GOT3 (cell line): Measurements from ENCODE around the gene DBF4.
"Not testable (repeated sequence)": the region's sequence is repeated elsewhere in the genome, so short reads cannot be mapped to it uniquely, and the experiment has no call there.

Experiments
- DNase-seq: peaks from one replicate; lab custom pipeline; 2025; ENCODE audit warnings: mixed read lengths; lab: John Stamatoyannopoulos, UW

DBF4 gene

DNA sequence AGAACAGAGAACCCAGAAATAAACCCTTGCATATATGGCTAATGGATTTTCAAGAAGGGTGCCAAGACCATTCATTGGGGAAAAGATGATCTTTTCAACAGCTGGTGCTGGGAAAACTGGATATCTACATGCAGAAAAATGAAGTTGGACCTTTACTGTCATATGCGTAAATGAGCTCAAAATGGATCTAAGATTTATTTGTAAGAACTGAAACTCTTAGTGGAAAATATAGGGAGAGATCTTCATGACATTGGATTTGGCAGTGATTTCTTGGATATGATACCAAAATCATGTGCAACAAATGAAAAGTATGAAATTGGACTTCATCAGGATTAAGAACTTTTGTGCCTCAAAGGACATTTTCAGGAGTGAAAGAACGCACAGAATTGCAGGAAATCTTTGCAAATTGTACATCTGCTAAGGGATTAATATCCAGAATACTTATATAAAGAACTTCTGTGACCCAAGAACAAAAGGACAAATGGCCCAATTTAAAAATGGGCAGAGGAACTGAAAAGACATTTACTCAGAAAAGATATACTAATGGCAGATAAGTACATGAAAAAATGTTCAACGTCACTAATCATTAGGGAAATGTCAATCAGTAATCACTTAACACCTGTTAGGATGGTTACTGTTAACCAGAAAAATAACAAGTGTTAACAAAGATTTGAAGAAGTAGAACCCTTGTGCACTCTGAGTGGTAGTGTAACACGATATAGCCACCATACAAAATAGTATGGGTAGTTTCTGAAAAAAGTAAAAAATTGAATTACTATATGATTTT lies 6.1 kb downstream of the DBF4 start:
- no peak for DNase-seq

DNA sequence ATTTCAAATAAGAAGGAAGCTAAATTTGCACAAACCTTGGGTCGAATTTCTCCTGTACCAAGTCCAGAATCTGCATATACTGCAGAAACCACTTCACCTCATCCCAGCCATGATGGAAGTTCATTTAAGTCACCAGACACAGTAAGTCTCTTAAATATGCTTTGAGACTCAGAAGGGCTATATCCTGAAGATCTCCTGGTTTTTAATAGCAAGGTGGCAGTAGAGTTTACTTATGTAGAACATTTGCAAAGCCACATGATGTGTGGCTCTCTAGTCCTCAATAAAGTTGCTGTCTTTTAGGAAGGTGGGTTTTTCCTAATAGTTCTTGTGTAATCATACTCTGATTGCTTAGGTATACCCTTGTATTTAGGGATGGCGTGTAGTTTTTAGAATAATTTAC lies 8.7 kb downstream of the DBF4 start:
- no peak for DNase-seq

DNA sequence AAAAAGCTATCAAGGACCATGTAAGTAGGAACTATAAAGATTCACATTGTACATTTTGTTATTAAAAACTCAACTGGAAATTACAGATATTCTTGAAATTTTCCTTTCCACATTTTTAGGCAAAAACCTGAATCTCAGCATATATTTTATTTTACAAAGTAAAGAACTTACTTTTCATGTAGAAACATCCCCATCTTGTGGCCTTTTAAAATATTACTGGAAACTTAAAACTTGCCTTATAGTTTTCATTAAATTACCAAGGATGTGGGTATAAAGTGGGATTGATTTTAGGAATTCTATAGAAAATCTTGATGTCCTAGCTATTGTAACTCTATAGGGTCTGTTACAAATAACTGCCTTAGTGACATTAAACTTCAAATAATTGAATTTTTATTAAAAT lies 10.6 kb downstream of the DBF4 start:
- DNase-seq = no peak

DNA sequence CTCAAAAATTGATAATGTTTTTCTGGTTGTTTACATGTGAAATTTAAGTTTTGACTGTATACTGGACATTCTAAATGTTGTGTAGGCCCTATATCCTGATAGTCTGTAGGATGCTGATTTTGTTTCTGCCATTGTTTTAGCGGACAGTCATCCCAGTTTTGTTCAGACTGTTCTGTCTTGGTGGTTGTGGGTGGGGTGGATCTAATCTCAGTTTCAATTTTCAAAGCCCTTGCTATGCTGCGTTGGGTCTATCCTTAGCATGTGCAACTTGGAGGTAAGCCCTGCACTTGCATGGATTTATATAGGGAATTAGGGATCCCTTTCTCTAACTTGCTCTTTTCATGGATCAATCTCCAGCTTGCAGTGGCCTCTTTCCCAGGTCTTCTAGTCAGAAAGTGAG lies 19.1 kb downstream of the DBF4 start:
- no peak for DNase-seq

DNA sequence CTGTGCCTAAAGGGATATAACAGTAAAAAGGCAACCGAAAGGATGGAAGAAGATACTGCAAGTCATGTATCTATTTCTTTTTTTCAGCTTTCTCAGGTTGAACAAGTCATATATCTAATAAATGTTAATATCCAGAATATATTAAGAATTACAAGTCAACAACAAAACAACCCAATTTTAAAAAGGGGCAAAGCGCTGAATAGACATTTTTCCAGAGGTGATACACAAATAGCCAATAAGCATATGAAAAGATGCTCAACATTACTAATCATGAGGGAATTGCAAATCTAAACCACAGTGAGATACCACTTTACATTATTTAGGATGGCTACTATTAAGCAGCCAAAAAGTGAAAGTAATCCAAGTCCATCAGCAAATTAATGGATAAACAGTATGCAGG lies 23.0 kb downstream of the DBF4 start:
- DNase-seq = no peak

DNA sequence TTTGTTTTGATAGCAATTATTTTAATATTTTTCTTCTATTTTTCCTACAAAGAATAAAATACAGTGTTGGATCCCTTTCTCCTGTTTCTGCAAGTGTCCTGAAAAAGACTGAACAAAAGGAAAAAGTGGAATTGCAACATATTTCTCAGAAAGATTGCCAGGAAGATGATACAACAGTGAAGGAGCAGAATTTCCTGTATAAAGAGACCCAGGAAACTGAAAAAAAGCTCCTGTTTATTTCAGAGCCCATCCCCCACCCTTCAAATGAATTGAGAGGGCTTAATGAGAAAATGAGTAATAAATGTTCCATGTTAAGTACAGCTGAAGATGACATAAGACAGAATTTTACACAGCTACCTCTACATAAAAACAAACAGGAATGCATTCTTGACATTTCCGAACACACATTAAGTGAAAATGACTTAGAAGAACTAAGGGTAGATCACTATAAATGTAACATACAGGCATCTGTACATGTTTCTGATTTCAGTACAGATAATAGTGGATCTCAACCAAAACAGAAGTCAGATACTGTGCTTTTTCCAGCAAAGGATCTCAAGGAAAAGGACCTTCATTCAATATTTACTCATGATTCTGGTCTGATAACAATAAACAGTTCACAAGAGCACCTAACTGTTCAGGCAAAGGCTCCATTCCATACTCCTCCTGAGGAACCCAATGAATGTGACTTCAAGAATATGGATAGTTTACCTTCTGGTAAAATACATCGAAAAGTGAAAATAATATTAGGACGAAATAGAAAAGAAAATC lies 31.0 kb downstream of the DBF4 start:
- not testable (repeated sequence) for DNase-seq

DNA sequence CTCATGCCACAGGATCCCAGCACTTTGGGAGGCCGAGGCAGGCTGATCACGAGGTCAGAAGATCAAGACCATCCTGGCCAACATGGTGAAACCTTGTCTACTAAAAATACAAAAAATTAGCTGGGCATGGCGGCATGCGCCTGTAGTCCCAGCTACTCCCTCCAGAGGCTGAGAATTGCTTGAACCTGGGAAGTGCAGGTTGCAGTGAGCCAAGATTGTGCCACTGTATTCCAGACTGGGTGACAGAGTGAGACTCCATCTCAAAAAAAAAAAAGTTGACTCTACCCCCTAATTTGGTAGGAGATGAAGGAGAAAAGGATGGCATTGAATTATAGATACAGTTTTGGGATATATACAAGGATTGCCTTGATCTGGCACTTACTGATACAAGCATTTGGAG lies 32.5 kb downstream of the DBF4 start:
- not testable (repeated sequence) for DNase-seq

DNA sequence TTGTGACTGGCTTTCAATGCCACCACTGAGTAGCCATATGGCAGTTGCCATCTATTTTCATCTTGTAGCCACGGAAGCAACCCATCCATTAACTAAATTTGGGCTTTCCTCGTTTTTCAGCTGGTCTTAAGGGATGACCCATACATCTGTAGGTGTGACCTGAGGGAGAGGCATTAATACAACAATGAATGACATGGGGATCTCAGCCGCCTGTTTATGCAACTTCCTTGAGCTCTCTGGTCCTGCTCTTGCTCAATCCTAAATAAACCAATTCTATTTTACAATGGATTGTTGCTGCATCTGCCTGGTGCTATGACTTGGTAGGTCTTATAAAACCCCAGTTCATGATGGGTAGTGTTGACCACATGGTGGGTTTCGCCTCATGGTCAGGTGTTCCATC lies 35.8 kb downstream of the DBF4 start:
- DNase-seq = no peak

DNA sequence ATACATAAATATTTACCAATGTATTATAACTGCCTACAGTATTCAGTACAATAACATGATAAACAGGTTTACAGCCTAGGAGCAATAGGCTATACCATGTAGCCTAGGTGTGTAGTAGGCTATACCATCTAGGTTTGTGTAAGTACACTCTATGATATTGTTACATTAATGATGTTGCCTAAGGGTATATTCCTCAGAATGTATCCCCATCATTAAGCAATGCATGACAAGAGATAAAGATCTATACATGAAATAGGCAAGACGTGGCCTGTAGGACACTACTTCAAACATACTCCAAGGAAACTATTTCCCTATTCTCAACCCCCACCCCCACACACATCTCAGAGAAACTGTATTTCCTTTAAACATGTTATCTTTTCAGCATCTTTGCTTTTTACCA lies 42.4 kb downstream of the DBF4 start:
- no peak for DNase-seq

DNA sequence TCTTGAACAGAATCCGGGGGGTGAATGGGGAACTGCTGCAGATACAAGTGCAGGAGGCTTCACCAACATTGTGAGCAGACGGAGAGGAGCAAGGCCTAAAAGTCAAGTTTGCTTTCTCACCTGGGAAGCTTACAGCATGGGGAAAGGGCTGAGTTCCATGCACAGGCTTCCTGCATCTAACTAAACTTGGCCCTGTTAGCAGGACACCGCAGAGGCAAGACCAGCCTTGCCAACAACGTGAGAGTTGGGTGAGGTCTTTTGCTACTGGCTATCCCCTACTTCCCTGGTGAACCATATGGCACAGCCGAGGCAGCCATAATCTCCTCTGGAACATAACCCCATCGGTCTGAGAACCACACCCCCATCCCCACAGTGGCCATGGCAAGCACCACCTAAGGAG lies 43.6 kb downstream of the DBF4 start:
- no peak for DNase-seq

DNA sequence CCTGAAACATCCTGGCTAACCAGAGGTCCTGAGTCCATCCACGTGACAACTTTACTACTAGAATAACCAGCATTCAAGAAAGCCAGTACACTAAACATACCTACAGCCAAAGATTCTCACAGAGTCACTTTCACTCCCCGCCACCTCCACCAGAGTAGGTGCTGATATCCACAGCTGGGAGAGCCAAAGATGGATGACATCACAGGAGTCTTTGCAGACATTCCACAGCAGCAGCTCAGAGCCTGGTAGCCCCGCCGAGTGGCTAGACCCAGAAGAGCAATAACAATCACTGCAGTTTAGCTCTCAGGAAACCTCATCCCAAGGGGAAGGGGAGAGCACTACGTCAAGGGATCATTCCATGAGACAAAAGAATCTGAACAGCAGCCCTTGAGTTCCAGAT lies 44.3 kb downstream of the DBF4 start:
- DNase-seq = no peak

DNA sequence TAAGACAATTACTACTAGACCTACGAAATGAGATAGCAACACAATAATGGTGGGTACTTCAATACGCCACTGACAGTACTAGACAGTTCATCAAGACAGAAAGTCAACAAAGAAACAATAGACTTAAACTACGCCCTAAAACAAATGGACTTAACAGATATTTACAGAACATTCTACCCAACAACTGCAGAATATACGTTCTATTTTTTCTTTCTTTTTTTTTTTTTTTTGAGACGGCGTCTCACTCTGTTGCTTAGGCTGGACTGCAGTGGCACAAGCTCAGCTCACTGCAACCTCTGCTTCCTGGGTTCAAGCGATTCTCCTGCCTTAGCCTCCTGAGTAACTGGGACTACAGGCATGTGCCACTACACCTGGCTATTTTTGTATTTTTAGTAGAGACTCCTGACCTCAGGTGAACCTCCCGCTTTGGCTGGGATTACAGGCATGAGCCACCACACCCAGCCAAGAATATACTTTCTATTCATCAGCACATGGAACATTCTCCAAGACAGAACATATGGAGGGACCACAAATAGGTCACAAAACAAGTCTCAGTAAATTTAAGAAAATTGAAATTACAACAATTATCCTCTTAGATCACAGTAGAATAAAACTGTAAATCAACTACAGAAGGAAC lies 46.6 kb downstream of the DBF4 start:
- DNase-seq = not testable (repeated sequence)

DNA sequence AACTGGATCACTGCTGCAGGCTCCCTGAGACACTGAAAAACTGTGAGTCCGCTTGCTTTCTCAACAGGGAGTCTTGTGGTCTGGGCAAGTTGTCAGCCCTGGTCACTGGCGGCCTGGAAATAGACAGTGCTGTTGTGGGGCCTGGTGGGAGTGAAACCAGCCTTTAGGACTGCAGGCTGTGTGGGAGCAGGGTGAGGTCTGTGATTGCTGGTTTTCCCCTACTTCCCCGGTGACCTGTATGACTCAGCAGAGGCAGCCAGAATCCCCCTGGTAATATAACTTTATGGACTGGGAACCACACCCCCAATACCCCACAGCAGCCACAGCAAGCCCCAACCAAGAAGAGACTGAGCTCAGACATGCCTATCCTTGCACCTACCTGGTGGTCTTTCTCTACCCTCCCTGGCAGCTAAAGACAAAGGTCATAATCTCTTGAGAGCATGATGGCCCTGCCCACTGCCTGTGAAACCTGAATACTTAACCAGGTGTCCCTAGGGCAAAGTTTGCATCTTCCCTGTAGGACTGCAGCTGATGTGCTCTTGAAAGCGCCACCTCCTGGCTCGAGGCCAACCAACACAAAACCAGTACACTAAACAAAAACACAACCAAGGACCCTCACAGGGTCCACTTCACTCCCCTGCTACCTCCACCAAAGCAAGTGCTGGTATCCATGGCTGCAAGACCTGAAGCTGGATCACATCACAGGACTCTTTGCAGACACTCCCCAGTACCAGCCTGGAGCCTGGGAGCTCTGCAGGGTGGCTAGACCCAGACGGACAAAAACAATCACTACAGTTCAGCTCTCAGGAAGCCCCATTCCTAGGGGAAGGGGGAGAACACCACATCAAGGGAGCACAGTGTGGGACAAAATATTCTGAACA lies 50.5 kb downstream of the DBF4 start:
- DNase-seq = no peak

DNA sequence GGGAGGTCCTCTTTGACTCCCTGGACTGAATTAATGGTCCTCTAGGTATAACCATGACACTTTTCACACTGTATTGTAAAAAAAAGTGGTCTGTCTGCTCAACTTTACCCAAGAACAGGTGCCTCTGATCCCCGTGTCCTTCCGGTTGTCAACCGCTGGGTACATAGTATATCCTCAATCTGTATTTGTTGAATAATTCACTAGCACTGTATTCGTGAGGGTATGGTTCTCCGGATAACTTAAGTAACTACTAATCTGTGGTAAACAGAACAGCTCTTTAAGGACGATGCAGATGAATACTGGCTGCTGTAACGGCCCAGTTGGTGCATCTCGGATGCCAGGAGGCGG lies 57.3 kb downstream of the DBF4 start:
- no peak for DNase-seq

DNA sequence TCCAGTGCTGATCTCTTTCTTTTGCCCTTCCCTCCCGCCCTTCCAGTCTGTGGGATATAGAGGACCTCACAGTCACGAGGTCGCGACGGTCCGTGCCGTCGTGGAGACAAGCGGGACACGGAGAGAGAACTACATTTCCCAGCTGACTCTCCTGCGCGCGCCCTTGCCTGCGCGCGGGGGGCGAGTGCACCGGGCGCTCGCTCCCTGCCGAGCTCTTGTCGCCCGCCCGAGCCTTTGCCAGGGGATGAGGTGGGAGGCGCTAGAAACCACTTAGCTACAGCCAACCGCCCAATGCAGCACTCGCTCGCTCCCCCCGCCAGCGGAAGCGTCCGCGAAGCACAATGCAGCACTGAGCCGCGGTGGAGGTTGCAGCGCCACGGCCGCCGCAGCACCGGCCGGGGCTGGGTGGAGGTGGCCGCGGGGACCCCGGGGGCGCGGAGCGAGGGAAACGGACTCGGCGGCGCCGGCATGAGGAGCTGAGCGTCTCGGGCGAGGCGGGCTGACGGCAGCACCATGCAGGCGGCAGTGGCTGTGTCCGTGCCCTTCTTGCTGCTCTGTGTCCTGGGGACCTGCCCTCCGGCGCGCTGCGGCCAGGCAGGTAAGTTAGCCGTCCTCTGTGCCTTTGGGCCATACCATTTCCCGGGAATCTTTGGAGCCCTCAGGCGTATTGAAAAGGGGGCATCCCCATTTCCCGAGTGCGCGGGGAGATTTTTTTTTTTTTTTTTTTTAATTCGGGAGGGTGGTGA lies 57.8 kb downstream of the DBF4 start, which contains the start of gene ADAM22:
ADAM22 (plus strand) TSS at position 299 of the 746 bp plus-strand sequence; CDS start at position 514, 215 bp downstream.
- peak; percentile 31 for DNase-seq

DNA sequence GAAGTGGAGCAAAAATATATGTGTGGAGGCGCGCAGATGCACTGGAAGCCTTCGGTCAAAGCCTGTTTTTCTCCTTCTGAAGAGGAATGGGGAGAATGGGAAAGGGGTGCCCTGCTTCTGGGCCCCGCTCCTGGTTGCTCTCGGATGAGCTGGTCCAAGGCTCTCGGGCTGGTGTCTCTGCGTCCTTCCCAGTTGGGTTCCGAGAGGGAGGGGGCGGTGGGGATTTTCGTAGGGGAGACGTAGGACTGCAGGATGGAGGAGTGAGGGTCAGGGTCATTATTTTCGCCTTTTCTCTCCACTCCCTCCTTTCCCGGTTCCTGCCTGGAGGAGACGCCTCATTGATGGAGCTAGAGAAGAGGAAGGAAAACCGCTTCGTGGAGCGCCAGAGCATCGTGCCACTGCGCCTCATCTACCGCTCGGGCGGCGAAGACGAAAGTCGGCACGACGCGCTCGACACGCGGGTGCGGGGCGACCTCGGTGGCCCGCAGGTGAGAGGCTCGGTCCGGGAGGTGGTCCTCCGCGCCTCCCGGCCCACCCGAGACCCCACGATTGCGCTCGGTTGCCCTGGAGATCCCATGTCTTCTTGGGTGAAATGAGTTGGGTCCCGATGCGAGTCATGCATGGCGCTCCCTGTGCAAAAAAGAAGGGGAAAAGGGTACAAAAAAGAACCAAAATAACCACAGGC lies 58.5 kb downstream of the DBF4 start:
- DNase-seq = no peak

DNA sequence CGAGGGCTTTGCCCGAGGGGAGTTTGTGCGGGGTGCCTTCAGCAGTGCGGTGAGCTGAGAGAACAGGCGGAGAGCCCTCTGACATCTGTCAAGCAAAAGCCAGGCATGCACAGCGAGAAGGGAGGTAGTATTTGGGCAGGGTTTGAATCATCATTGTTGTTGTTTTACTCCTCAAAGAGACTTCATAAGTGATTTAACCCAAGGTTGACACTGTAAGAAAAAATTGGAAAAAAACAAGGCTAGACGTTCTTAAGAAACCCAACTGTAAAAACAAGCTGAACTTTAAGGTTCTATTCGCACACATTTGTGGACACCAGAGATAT lies 59.1 kb downstream of the DBF4 start:
- DNase-seq = no peak

DNA sequence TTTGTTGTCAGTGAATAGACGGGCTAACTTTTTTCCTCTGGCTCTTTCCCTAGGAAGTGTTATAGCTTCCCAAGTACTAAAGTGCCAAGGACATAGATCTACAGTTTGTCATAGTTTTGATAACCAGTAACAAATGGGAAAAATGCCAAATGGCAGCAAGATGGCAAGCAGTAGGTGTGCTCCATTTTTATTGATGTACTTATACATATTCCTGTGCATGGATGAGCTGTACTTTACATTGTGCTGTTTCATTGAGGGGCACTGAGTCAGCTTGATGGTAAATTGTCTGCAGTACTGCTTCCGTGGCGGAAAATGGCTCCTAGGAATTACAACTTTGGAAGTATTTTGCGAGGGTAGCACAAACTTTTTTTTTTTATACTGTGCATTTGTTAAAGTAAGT lies 64.8 kb downstream of the DBF4 start:
- no peak for DNase-seq

DNA sequence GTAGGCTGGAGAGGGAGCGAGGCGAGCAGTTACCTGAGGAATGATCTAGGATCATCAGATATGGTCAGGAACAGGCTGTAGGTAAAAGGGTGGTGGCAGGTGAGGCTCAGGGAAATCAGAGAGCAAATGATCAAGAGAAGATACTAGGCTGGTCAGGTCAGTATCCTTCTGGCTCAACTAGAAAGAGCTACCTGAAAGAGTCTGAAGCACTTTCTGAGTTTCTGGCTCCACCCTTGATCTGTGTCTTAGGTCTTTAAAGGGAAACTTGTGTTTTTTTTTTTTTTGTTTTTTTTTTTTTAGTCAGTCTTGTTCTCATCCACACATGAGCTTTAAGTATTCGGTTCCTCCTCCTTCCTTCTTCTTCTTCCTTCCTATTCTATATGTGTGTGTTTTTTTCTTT lies 68.3 kb downstream of the DBF4 start:
- no peak for DNase-seq

DNA sequence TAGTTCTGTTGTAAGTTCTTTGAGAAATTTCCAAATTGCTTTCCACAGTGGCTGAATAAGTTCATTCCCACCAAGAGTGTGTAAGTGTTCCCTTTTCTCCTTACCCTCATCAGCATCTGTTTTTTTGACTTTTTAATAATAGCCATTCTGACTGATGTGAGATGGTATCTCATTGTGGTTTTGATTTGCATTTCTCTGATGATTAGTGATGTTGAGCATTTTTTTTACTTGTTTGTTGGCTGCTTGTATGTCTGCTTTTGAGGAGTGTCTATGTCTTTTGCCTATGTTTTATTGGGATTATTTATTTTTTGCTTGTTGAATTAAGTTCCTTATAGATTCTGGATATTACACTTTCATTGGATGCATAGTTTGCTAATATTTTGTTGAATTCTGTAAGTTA lies 69.6 kb downstream of the DBF4 start:
- not testable (repeated sequence) for DNase-seq

DNA sequence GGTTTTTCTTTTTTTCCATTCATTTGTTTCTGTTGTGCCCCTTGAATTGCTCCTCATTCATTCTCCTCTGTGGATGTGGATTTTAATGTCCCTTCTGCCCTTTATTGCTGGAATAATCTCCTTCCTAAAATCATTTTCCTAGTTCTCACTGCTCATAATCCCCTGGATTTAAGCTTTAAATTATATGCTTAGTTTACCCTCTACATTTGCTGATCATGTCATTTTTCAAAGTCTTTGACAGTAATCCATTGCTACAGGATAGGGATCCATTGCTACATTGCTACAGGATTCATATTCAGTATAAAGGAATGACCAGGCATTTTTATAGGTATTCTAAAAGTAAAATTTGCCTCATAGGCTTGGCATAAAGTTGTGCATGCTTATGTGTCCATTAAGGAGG lies 72.1 kb downstream of the DBF4 start:
- no peak for DNase-seq
